Measurements from ENCODE around the gene TMEM35B.

DNA sequence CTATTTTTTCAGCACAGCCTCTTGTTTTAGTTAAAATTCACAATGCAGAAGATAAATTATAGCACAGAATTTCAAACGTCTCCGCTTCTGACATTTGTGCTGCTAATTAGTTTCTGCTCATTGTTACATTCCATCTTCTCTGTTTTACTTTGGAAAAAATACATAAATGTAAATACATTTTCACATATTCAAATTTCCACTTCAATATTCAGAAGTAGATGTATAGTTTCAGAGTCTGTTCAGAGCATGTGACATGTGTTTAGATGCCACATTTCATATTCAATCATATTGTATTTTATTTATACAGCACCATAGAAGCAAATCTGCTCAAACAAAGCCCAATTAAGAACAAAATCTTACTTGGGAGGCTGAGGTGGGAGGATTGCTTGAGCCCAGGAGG is 19.6 kb downstream of the TMEM35B start:
- no peak for TF ChIP-seq GATA3 (IDR thresholded peaks at IDR 0.05; ENCODE audit: low read depth, low read length)
- no peak for TF ChIP-seq GATA2 (IDR thresholded peaks at IDR 0.05; ENCODE audit: low read depth, low read length)
